Renal cortex interstitium (tissue), 15 donors: ENCODE measurements around the gene IDH1. TPM values are rescaled to one million over a fixed set of nuclear protein-coding genes. Genes with fewer than 3 reads are reported as not detected.

Experiments used
- DNase-seq, 11 donors: peaks; one replicate each; pipeline ENCODE4 v3.0.0-alpha.2; 2013; ENCODE audit warnings: low read depth in 9 of 11, low spot score in 4 of 11; ENCODE audit errors: extremely low read depth in 1 of 11
- long read RNA-seq, 16 experiments: transcript quantifications; one replicate each; lab custom pipeline, GENCODE V29; 2026
- polyA plus RNA-seq, 3 donors: library from polyadenylated mRNA; unstranded; fragments of 120-200 nt; gene quantifications; one replicate each; pipeline ENCODE4 v1.2.1, GENCODE V29; 2013; ENCODE audit not compliant: insufficient read length in 3 of 3

IDH1 gene
- 100 to 1,000 TPM in 1 of 3 donors, 10 to 100 TPM in 2; 84.5 to 107 (median 94.1) TPM for polyA plus RNA-seq
- long read RNA-seq, donor 1, transcript IDH1-201 (10 exons, 2,382 nt), result major isoform, 19 of 33 reads
- long read RNA-seq, donor 1, partial matches to known transcripts, result 7 of 33 reads
- long read RNA-seq, donor 1, other reads (novel, unspliced or antisense), result 0 of 33 reads
- long read RNA-seq, donor 2, transcript IDH1-207 (4 exons, 1,614 nt), result minor isoform, 6 of 23 reads
- long read RNA-seq, donor 2, transcript IDH1-201 (10 exons, 2,382 nt), result major isoform, 12 of 23 reads
- long read RNA-seq, donor 2, partial matches to known transcripts, result 0 of 23 reads
- long read RNA-seq, donor 2, other reads (novel, unspliced or antisense), result 0 of 23 reads
- long read RNA-seq, donor 3, transcript IDH1-201 (10 exons, 2,382 nt), result major isoform, 43 of 50 reads
- long read RNA-seq, donor 3, partial matches to known transcripts, result 0 of 50 reads
- long read RNA-seq, donor 3, other reads (novel, unspliced or antisense), result 0 of 50 reads
- long read RNA-seq, donor 4, transcript IDH1-201 (10 exons, 2,382 nt), result major isoform, 26 of 34 reads
- long read RNA-seq, donor 4, partial matches to known transcripts, result 0 of 34 reads
- long read RNA-seq, donor 4, other reads (novel, unspliced or antisense), result 0 of 34 reads
- long read RNA-seq, donor 5, result 0 reads
- long read RNA-seq, donor 6, transcript IDH1-201 (10 exons, 2,382 nt), result major isoform, 11 of 28 reads
- long read RNA-seq, donor 6, partial matches to known transcripts, result 9 of 28 reads
- long read RNA-seq, donor 6, other reads (novel, unspliced or antisense), result 0 of 28 reads
- long read RNA-seq, donor 7, transcript IDH1-201 (10 exons, 2,382 nt), result major isoform, 27 of 61 reads
- long read RNA-seq, donor 7, partial matches to known transcripts, result 29 of 61 reads
- long read RNA-seq, donor 7, other reads (novel, unspliced or antisense), result 0 of 61 reads
- long read RNA-seq, donor 8, transcript IDH1-201 (10 exons, 2,382 nt), result major isoform, 28 of 45 reads
- long read RNA-seq, donor 8, partial matches to known transcripts, result 10 of 45 reads
- long read RNA-seq, donor 8, other reads (novel, unspliced or antisense), result 0 of 45 reads
- long read RNA-seq, donor 9, transcript IDH1-201 (10 exons, 2,382 nt), result major isoform, 28 of 39 reads
- long read RNA-seq, donor 9, partial matches to known transcripts, result 10 of 39 reads
- long read RNA-seq, donor 9, other reads (novel, unspliced or antisense), result 0 of 39 reads
- long read RNA-seq, donor 10, transcript IDH1-201 (10 exons, 2,382 nt), result major isoform, 25 of 49 reads
- long read RNA-seq, donor 10, partial matches to known transcripts, result 16 of 49 reads
- long read RNA-seq, donor 10, other reads (novel, unspliced or antisense), result 0 of 49 reads
- long read RNA-seq, donor 11, transcript IDH1-201 (10 exons, 2,382 nt), result major isoform, 19 of 26 reads
- long read RNA-seq, donor 11, partial matches to known transcripts, result 0 of 26 reads
- long read RNA-seq, donor 11, other reads (novel, unspliced or antisense), result 0 of 26 reads
- long read RNA-seq, donor 12, transcript IDH1-201 (10 exons, 2,382 nt), result major isoform, 5 of 8 reads
- long read RNA-seq, donor 12, partial matches to known transcripts, result 0 of 8 reads
- long read RNA-seq, donor 12, other reads (novel, unspliced or antisense), result 0 of 8 reads
- long read RNA-seq, donor 13, transcript IDH1-207 (4 exons, 1,614 nt), result minor isoform, 8 of 69 reads
- long read RNA-seq, donor 13, transcript IDH1-201 (10 exons, 2,382 nt), result major isoform, 46 of 69 reads
- long read RNA-seq, donor 13, partial matches to known transcripts, result 9 of 69 reads
- long read RNA-seq, donor 13, other reads (novel, unspliced or antisense), result 0 of 69 reads
- long read RNA-seq, donor 14, transcript IDH1-201 (10 exons, 2,382 nt), result major isoform, 18 of 22 reads
- long read RNA-seq, donor 14, partial matches to known transcripts, result 0 of 22 reads
- long read RNA-seq, donor 14, other reads (novel, unspliced or antisense), result 0 of 22 reads
- long read RNA-seq, donor 15, transcript IDH1-201 (10 exons, 2,382 nt), result major isoform, 10 of 12 reads
- long read RNA-seq, donor 15, partial matches to known transcripts, result 0 of 12 reads
- long read RNA-seq, donor 15, other reads (novel, unspliced or antisense), result 0 of 12 reads
- long read RNA-seq, donor 16, transcript IDH1-201 (10 exons, 2,382 nt), result major isoform, 71 of 115 reads
- long read RNA-seq, donor 16, transcript IDH1-209 (3 exons, 1,044 nt), result minor isoform, 6 of 115 reads
- long read RNA-seq, donor 16, transcript IDH1-207 (4 exons, 1,614 nt), result minor isoform, 6 of 115 reads
- long read RNA-seq, donor 16, partial matches to known transcripts, result 20 of 115 reads
- long read RNA-seq, donor 16, other reads (novel, unspliced or antisense), result 7 of 115 reads

DNA sequence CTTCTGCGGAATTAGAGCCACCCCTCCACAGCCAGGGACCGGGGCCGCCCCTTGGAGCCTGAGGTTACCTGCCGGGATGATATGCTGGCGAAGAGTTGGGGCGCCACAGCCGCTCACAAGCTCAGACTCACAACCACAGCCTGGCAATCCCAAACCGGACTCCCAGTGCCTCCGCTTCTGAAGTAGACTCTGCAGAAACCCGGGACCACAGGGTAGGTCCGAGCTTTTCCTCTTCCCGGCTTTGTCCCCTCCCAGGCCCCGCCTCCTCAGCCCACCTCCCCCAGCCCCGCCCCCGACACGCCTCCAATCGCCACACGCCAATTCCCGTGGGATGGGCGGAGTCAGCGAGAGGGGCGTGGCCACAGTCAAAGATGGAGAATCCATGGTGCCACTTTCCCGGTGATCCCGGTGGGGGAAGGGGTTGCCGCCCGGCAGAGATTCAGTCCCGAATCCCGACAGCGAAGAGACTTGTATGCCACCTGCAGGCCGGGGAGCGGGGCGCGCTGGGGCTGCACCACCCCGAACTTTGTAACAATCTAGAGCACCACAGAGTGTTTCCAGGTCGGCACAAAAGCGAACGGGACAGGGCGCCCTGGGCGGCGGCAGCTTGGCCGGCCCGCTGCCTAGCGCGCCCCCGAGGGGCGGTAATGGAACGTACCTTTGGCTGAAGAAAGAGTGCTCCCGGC, at the start of gene IDH1:
Gene IDH1, minus strand, starts transcription at position 201 of the 686 bp plus-strand sequence. CDS start 3,520 bp downstream, outside the sequence.
- peak; percentile 83 to 96 (median 93) for DNase-seq

DNA sequence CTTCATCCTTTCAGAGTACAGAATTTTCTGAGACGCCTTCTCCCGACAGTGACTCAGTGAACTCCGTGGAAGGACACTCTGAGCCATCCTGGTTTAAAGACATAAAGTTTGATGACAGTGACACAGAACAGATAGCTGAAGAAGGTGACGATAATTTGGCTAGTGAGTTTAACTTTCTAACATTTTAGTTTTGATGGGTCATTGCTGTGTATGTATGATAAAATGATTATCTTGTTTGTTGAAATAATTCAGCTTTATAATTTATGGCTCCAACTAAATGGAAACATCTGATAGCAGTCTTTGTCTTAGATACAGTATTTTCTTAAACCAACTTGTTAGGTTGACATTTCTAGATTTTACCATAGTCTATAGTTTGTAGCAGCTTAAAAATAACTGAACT, 49.3 kb upstream of the IDH1 start:
- DNase-seq, result no peak

DNA sequence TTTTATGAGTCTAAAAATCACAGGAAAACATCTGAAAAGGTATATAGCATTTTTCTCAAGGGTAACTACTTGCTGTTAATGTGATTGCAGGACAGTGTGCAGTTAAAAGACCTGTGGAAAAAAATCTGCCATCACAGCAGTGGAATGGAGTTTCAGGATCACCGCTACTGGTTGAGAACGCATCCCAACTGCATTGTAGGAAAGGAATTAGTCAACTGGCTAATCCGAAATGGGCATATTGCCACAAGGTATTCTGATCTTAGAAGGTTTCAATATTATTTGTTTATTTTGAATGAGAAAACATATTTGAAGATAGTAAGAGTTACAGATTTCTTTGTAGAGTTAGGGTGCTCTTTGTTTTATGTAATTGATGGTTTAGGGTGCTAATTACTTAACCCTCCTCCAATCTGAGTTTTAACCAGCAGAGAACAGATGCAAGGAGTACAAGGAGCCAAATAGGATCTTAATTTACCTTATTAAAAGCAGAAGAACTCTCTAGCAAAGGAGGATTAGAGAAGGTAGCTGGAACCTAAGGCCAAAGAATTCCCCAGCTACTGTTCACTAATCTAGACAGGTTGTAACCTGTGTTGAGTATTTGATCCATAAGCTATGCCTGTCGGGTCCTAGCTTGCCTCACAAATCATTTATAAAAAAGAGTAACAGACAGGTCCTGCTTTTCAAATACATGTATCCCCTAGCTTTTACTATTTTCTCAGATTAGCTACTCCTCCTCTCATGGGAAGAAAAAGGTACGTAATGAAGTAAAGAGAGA, 46.2 kb upstream of the IDH1 start:
- DNase-seq, result no peak

DNA sequence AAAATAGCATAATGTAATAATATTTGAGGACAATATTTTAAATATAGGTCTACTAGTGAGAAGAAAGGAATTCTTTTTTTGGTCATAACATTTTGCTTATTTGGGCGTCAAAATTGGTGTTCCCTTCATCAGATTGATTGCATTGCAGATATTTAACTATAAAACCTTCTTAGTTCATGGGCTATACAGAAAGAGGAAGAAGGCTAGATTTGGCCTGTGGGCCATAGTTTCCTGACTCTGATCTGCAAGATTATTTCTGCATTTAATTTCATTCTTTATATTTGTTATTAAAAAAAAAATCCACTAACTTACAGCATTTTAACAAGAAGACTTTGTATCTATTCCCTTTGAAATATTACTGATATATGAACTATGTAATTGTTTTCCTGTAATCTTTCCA, 43.1 kb upstream of the IDH1 start:
- no peak for DNase-seq

- DNase-seq, result no peak
Measured at GRCh38 chr2:208296610-208297009, 41.7 kb upstream of the IDH1 start.

- no peak for DNase-seq
Measured at GRCh38 chr2:208295834-208296233, 41.0 kb upstream of the IDH1 start.

- no peak for DNase-seq
Measured at GRCh38 chr2:208294482-208295024, 39.7 kb upstream of the IDH1 start.

DNA sequence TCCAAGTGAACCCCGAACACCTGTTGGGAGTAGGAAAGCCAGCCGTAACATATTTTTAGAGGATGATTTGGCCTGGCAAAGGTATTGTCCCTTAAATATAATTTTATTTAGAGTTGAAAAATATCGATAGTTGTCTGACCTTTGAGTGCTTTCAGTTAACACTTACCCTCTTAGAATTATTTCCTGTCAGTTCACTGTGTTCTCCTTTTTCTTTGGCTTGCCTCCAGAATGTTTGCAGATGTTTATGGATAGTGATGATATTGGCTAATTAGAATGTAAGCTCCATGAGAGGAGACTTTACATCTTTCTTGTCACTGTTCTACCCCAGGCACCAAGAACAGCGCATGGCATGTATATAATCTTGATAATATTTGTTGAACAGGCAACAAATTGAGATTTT, 31.0 kb upstream of the IDH1 start:
- DNase-seq, result no peak

DNA sequence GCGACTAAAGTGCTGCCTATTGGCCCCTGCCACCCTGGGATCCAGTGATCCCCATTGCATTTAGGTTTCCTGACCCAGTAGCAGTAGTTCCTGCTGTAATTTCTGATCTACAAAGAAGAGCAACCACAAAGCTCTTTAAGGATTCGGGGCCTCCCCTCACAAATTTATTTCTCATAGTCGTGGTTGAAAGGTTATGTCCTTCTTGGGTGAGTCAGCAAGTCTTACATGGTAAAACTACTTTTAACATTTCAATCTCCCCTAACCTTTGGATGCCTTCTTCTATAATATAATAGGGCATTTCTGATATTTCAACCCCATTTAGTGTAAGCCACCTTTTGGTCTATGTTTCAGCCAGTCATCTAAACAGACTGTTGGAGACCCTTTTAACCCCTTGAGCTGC, 26.1 kb upstream of the IDH1 start:
- no peak for DNase-seq

GRCh38 chr2:208280234-208280633, 25.4 kb upstream of the IDH1 start:
- DNase-seq, result no peak

GRCh38 chr2:208279236-208279635, 24.4 kb upstream of the IDH1 start:
- no peak for DNase-seq

GRCh38 chr2:208278549-208278948, 23.7 kb upstream of the IDH1 start:
- no peak for DNase-seq

DNA sequence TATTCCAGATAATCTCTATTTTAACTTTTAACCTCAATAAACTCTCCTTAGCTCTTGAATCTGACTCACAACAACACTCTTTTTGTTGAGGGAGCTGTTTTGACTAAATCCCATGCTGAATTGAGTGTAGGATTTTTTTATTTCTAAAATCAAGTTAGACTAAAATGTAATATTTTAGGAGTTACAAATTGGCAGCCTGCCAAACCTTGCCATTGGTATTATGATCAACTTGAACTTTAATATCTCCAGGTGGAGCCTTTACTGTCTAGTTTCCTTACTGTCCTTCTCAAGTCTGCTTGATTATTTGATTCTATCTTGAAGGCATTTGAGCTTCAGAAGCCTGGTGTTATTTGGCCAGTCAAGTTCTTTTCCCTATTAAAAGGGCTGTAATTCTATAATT, 19.9 kb upstream of the IDH1 start:
- no peak for DNase-seq

- no peak for DNase-seq
Measured at GRCh38 chr2:208269091-208269490, 14.2 kb upstream of the IDH1 start.

GRCh38 chr2:208268156-208268952, 13.5 kb upstream of the IDH1 start:
- no peak for DNase-seq
